Measurements from ENCODE around the gene UNC119B.

- TF ChIP-seq YY1 (IDR thresholded peaks at IDR 0.05; ENCODE audit: insufficient read depth, insufficient read length) (no peak), ZNF274 (IDR thresholded peaks at IDR 0.05; ENCODE audit: low read depth, low read length) (no peak)
Observed at GRCh38 chr12:120758798-120759590, 48.7 kb downstream of the UNC119B start.
